Measurements from ENCODE around the gene DLX3.
A peak's percentile ranks its signal among the peaks of the same experiment; 100 is the strongest.

The DLX3 gene

DNA sequence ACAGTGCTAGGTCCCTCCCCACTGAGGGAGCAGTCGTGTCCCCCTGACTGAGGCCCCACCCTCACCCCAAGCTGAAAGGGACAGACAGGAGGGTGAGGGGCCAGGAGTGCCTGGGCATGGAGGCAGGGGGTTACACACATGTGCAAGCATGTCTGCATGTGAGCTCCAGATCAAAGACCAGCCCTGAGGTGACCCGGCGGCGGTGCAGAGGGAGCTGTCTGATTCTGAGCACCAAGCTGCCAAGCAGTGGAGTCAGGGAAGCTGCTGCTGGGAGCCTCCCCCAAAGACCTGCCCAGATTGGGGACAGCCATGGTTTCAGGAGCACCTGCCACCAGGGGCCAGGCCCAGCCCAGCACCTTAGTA lies 5.5 kb downstream of the DLX3 start:
- no peak overlapping the region for H3K9ac ChIP-seq (ENCODE audit: low read depth, low read length)
- H3K9me3 ChIP-seq (ENCODE audit: insufficient read depth, low read depth, low read length), result peaks cover 3% of the 10 kb centered on the region; the same call in 1 of the 2 replicates
- no peak overlapping the region for H3K4me3 ChIP-seq (ENCODE audit: low read length)
- H3K4me1 ChIP-seq (ENCODE audit: insufficient read depth, low read length), result peaks cover 10% of the 10 kb centered on the region; the same call in 1 of the 2 replicates
- H3K27ac ChIP-seq (ENCODE audit: low read length), result no peak overlapping the region
- peaks cover 98% of the 10 kb centered on the region for H3K27me3 ChIP-seq (ENCODE audit: insufficient read depth, low read length)
- no peaks in the 10 kb centered on the region for H3K36me3 ChIP-seq (ENCODE audit: insufficient read depth, low read depth, low read length)

DNA sequence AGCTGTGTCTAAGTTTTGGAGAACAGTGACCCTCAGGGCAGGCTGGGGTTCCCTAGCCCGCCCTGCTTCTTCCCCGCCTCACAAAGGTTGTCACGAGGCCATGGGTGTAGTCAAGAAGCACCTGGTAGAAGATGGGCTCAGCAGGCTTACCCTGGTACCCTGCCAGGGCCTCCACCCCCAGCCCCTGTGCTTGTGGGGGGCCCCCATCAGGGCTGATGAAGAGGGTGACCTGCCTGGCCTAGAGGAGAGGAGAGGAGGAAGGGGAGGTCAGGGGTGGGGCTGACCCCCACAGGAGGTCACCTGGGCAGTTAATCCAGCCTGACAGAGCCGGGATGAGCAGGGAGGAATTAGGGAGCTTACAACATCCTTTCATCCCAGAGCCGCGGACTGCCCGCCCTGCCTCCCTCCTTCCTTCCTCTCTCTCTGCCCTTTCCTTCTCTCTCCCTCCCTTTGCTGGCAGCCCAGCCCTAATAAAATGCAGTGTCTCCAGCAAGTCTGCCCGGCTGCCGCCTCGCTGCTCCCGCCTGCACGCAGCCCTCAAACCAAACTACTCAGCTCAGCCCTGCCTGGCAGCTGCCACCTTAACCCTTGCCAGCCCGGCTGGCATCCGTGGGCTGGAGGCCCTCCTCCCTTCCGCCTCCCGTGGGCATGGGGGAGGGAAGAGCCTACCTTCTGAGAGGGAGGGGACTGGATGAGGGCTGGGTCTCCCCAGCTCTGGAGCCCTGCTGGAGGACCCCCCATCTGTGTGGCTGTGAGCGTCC lies 7.2 kb downstream of the DLX3 start:
- no peak overlapping the region for H3K27ac ChIP-seq (ENCODE audit: low read length)
- H3K9me3 ChIP-seq (ENCODE audit: insufficient read depth, low read depth, low read length), result no peaks in the 10 kb centered on the region
- H3K4me3 ChIP-seq (ENCODE audit: low read length), result no peak overlapping the region
- H3K27me3 ChIP-seq (ENCODE audit: insufficient read depth, low read length), result peaks cover 88% of the 10 kb centered on the region
- no peaks in the 10 kb centered on the region for H3K36me3 ChIP-seq (ENCODE audit: insufficient read depth, low read depth, low read length)
- H3K4me1 ChIP-seq (ENCODE audit: insufficient read depth, low read length), result 0 out of 2 replicates have a peak, but pooled peaks cover 4% of the 10 kb centered on the region
- no peak overlapping the region for H3K9ac ChIP-seq (ENCODE audit: low read depth, low read length)

DNA sequence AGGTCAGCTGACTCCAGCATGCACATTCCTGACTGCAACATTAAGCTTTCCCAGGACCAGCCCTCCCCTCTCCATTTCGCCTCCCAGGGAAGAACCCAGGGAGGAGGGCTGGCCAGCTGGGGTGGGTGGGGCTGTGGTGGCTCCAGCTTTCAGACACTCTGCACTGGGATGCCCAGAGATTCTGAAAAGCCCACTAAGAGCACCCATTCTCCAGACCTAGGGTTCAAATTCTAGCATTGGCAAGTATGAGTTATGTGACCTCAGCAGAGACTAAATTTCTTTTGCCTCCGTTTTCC lies 7.8 kb downstream of the DLX3 start:
- Histone ChIP-seq H3K27me3 (ENCODE audit: insufficient read depth, low read length) (peaks cover 82% of the 10 kb centered on the region), H3K36me3 (ENCODE audit: insufficient read depth, low read depth, low read length) (no peaks in the 10 kb centered on the region), H3K27ac (ENCODE audit: low read length) (no peak overlapping the region), H3K9me3 (ENCODE audit: insufficient read depth, low read depth, low read length) (no peaks in the 10 kb centered on the region), H3K4me3 (ENCODE audit: low read length) (no peak overlapping the region), H3K9ac (ENCODE audit: low read depth, low read length) (no peak overlapping the region), H3K4me1 (ENCODE audit: insufficient read depth, low read length) (0 out of 2 replicates have a peak, but pooled peaks cover 2% of the 10 kb centered on the region)

DNA sequence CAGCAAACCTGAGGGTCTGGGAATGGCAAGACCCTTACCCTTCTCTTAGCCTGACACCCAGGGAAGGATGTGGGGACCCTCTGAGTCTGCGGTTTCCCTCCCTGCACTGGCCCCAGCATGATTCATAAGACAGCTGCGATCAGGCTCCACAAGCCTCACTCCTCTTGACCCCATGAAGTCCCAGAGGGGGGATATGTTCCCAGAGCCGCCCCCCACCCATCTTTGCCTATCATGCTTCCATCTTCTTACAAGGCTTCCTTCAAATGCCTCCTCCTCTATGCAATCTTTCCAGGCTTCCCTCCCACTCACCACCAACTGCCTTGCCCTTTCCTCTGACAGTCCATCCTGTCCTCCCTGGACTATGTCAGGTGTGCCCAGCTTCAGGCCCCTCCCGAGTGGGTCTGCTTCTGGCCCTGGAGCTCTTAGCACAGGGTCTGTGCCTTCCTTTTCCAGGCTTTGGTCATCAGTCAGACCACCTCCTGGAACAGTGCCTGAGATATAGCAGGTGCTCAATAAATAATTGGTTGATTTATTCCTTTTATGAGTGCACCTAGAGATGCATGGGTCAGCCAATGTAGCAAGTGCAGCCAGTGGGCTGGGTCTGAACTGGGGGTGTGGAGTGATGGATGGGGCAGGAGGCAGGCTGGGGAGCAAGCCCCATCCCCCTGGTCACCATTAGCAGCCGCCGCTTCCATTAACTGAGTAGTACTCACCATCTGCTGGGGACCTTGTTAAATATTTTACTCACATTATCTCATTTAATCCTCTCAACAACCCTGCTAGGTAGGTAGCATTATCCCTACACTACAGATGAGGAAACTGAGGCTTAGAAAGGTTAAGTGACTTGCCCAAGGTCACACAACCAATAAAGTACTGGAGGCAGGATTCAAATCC lies 8.4 kb downstream of the DLX3 start:
- Histone ChIP-seq H3K36me3 (ENCODE audit: insufficient read depth, low read depth, low read length) (no peaks in the 10 kb centered on the region), H3K27ac (ENCODE audit: low read length) (no peak overlapping the region), H3K4me3 (ENCODE audit: low read length) (no peak overlapping the region), H3K9ac (ENCODE audit: low read depth, low read length) (no peak overlapping the region), H3K4me1 (ENCODE audit: insufficient read depth, low read length) (0 out of 2 replicates have a peak, but pooled peaks cover 2% of the 10 kb centered on the region), H3K9me3 (ENCODE audit: insufficient read depth, low read depth, low read length) (no peaks in the 10 kb centered on the region), H3K27me3 (ENCODE audit: insufficient read depth, low read length) (peaks cover 76% of the 10 kb centered on the region)

DNA sequence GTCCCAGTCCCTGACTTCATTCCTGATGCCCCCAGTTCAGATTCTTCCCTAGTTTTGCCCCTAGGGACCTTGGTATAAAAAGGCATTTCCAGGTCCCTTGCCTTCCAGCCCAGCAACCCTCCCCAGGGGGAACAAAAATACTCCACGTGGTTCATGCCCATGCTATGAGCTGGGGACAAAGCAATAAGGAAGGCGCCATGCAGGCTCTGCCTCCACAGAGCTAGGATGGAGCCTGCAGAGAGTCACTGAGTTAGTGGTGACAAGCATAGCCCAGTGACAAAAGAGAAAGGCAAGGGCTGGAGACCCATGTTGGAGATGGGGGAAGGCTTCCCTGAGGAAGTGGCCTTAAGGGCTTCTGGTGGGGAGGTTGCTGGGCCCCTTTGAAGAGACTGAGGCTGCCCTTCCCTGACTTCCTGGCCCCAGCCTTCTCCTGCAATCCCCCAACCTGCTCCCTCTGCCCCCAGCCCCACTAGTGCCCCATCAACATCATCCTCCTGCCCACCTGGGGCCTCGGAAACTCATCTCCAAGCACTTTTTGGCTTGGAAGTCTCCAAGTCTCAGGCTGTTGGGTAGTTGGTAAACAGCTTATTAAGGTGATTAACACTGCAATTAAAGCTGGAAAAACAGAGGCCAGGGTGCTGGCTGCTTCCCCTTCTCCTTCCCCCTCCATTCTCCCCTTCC lies 9.6 kb downstream of the DLX3 start:
- no peak overlapping the region for H3K9ac ChIP-seq (ENCODE audit: low read depth, low read length)
- H3K27ac ChIP-seq (ENCODE audit: low read length), result no peak overlapping the region
- no peaks in the 10 kb centered on the region for H3K9me3 ChIP-seq (ENCODE audit: insufficient read depth, low read depth, low read length)
- no peak overlapping the region for H3K4me3 ChIP-seq (ENCODE audit: low read length)
- H3K36me3 ChIP-seq (ENCODE audit: insufficient read depth, low read depth, low read length), result no peaks in the 10 kb centered on the region
- H3K27me3 ChIP-seq (ENCODE audit: insufficient read depth, low read length), result peaks cover 65% of the 10 kb centered on the region
- H3K4me1 ChIP-seq (ENCODE audit: insufficient read depth, low read length), result peaks cover 9% of the 10 kb centered on the region

DNA sequence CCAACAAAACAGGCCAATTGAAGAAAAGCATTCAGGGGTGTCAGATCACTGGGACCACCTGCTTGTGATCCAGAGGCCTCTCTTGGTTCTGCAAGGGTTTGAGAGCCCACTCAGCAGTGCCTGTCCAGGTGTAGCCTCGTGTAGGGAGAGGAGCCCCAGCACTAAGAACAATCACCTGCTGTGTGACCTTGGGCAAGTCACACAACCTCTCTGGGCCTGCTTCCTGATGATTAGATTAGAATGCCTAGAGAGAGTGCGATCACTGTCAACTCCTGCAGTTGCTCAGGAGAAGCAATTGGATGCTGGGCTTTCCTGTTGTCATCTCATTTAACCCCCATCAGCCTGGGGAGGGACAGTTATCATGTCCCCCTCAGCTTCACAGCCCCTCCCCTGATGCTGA lies 10.2 kb downstream of the DLX3 start:
- Histone ChIP-seq H3K9me3 (ENCODE audit: insufficient read depth, low read depth, low read length) (no peaks in the 10 kb centered on the region), H3K27me3 (ENCODE audit: insufficient read depth, low read length) (peaks cover 65% of the 10 kb centered on the region), H3K27ac (ENCODE audit: low read length) (no peak overlapping the region)

DNA sequence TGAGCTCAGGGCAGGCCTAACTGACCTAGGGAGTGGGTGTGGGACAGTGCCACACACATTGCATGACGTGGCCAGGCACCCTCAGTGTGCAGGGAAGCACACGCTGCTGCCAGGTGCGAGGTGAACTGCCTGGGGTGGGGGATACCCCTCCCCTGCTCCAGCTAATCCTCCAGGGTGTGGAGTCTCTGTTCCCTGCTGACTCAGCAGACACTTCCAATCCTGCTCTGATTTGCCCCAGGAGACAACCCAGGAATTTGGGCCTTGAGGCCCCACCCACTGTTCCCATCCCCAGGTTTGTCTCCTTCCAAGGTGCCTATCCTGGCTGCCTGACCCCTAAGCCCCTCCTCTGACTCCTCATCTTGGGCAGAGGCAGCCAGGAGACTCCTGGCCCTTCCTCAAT lies 10.7 kb downstream of the DLX3 start:
- Histone ChIP-seq H3K27ac (ENCODE audit: low read length) (no peak overlapping the region), H3K36me3 (ENCODE audit: insufficient read depth, low read depth, low read length) (no peaks in the 10 kb centered on the region), H3K4me1 (ENCODE audit: insufficient read depth, low read length) (peaks cover 10% of the 10 kb centered on the region), H3K9me3 (ENCODE audit: insufficient read depth, low read depth, low read length) (no peaks in the 10 kb centered on the region), H3K4me3 (ENCODE audit: low read length) (no peak overlapping the region), H3K27me3 (ENCODE audit: insufficient read depth, low read length) (peaks cover 64% of the 10 kb centered on the region), H3K9ac (ENCODE audit: low read depth, low read length) (no peak overlapping the region)

More for the DNA sequence above, 10.2 kb downstream of the DLX3 start:
- Histone ChIP-seq H3K4me3 (ENCODE audit: low read length) (no peak overlapping the region), H3K36me3 (ENCODE audit: insufficient read depth, low read depth, low read length) (no peaks in the 10 kb centered on the region), H3K9ac (ENCODE audit: low read depth, low read length) (no peak overlapping the region), H3K4me1 (ENCODE audit: insufficient read depth, low read length) (peaks cover 10% of the 10 kb centered on the region)

DNA sequence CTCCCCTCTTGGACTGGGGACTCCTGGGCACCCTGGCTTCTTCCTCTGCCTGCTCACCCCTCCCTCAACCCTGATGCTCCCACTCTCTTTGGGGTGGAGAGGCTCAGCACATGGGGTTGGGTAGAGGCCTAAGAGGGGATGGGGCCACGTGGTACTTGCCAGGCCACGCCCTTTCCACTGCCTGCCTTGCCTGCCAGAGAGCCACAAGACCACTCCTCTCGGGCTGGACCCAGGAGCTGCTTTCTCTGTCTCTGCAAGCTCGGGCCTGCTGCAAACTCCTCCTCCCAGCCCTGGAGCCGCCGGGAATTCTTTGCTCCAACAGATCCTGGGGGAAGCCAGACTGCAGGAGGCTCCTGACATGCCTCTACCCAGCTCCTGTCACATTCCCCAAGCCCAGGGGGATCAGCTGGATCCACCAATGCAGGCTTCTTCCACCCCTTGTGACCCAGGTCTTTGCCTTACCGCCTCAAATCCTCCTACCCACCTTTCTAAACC lies 14.3 kb downstream of the DLX3 start:
- H3K4me1 ChIP-seq (ENCODE audit: insufficient read depth, low read length), result peaks cover 17% of the 10 kb centered on the region
- H3K4me3 ChIP-seq (ENCODE audit: low read length), result no peak overlapping the region
- H3K9ac ChIP-seq (ENCODE audit: low read depth, low read length), result 0 out of 2 replicates have a peak overlapping the region, but pooled peaks have one; percentile 25
- no peaks in the 10 kb centered on the region for H3K9me3 ChIP-seq (ENCODE audit: insufficient read depth, low read depth, low read length)
- peaks cover 64% of the 10 kb centered on the region for H3K27me3 ChIP-seq (ENCODE audit: insufficient read depth, low read length)
- H3K36me3 ChIP-seq (ENCODE audit: insufficient read depth, low read depth, low read length), result no peaks in the 10 kb centered on the region
- H3K27ac ChIP-seq (ENCODE audit: low read length), result no peak overlapping the region

DNA sequence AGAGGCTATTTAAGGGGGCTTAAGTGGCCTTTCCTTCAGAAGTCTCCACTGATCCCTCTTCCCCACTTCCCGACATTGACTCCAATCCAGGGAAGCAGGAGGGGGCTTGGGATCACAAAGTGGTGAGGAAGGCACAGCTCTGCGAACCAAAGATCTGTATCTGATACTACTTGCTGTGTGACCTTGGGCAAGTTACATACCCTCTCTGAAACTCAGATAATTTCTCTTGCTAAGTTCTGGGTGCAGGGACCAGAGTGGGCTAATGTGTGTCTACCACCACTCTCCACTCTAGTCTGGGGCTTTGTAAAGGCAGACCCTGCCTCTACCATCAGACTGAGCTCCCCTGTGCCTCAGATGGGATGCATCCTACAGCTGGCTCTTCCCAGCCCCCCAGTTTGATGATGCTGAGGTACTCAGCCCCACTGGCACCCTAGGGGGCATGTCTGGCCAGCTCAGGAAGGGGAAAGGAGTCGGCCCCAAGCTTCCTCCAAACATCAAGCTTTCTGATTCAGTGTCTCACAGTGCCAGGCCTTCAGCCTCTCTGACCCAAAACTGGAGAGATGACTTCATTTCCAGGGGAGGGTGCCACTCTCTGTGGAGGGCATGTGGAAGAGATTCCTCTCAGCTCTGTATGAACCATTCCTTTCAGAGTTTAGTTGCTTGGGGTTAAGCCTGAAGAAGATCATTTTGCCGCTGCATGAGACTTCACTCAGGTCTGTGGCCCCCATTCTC lies 15.1 kb downstream of the DLX3 start:
- H3K36me3 ChIP-seq (ENCODE audit: insufficient read depth, low read depth, low read length), result no peaks in the 10 kb centered on the region
- H3K4me1 ChIP-seq (ENCODE audit: insufficient read depth, low read length), result peaks cover 15% of the 10 kb centered on the region
- H3K27me3 ChIP-seq (ENCODE audit: insufficient read depth, low read length), result peaks cover 64% of the 10 kb centered on the region
- no peaks in the 10 kb centered on the region for H3K9me3 ChIP-seq (ENCODE audit: insufficient read depth, low read depth, low read length)
- no peak overlapping the region for H3K4me3 ChIP-seq (ENCODE audit: low read length)
- no peak overlapping the region for H3K27ac ChIP-seq (ENCODE audit: low read length)
- no peak overlapping the region for H3K9ac ChIP-seq (ENCODE audit: low read depth, low read length)

DNA sequence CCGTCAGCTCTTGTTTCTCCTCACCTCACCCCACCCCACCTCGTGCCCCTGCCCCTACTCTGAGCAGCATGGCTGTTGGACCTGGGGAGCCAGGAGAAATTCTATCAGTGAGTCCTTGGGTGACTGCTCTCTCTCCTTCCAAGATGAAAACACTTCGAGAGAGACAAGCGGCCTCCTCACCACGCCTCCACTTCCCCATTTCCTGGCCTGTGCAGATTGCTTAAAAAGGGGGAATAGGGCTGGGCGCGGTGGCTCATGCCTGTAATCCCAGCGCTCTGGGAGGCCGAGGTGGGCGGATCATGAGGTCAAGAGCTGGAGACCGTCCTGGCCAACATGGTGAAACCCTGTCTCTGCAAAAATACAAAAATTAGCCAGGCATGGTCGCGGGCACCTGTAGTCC lies 16.5 kb downstream of the DLX3 start:
- Histone ChIP-seq H3K27me3 (ENCODE audit: insufficient read depth, low read length) (peaks cover 70% of the 10 kb centered on the region), H3K4me3 (ENCODE audit: low read length) (no peak overlapping the region), H3K9me3 (ENCODE audit: insufficient read depth, low read depth, low read length) (no peaks in the 10 kb centered on the region), H3K4me1 (ENCODE audit: insufficient read depth, low read length) (peaks cover 15% of the 10 kb centered on the region), H3K36me3 (ENCODE audit: insufficient read depth, low read depth, low read length) (no peaks in the 10 kb centered on the region), H3K9ac (ENCODE audit: low read depth, low read length) (no peak overlapping the region), H3K27ac (ENCODE audit: low read length) (no peak overlapping the region)

All from iPS-20b (cell line).